Transverse colon (tissue), 4 donors: ENCODE results near the gene FUT6. TPM values are rescaled to one million over a fixed set of nuclear protein-coding genes. Genes with fewer than 3 reads are reported as not detected.
A peak's percentile ranks its signal among the peaks of the same experiment; 100 is the strongest.

Experiments used
- DNase-seq: peaks from one replicate; pipeline ENCODE4 v3.0.0-alpha.2; 2019
- H3K27ac ChIP-seq, 4 donors: fragments of 200-600 bp; sonication (generic); 2 replicates each; pipeline ENCODE4 v1.5.1; 2016 to 2018; ENCODE audit warnings: inconsistent platforms in 4 of 4
- H3K27me3 ChIP-seq: fragments of 200-600 bp; sonication (generic); 2 replicates; pipeline ENCODE4 v1.5.1; 2017; ENCODE audit warnings: inconsistent platforms
- H3K36me3 ChIP-seq, 4 donors: fragments of 200-600 bp; sonication (generic); 2 replicates each; pipeline ENCODE4 v1.5.1; 2017 to 2019; ENCODE audit warnings: inconsistent platforms in 4 of 4
- H3K4me1 ChIP-seq, 4 donors: fragments of 200-600 bp; sonication (generic); 2 replicates each; pipeline ENCODE4 v1.5.1; 2017 to 2020; ENCODE audit warnings: inconsistent platforms in 4 of 4
- H3K4me3 ChIP-seq, 4 donors: fragments of 200-600 bp; sonication (generic); 1 replicate in 1 of 4; 2 replicates in 3 of 4; pipeline versions ENCODE4 v1.5.1 to v1.6.1; 2017 to 2019; ENCODE audit warnings: inconsistent platforms in 4 of 4
- H3K9me3 ChIP-seq, 2 donors: fragments of 200-600 bp; sonication (generic); 2 replicates each; pipeline ENCODE4 v1.5.1; 2017 to 2019; ENCODE audit warnings: inconsistent platforms in 2 of 2
- CTCF ChIP-seq, 5 experiments: fragments of 200-600 bp in 3 of 5; fragments of 450-650 bp in 2 of 5; sonication (generic) in 3 of 5; IDR thresholded peaks; 1 replicate in 2 of 5; 2 replicates in 3 of 5; pipeline ENCODE4 v1.5.1; 2016 to 2017; ENCODE audit warnings: antibody characterized with exemption in 5 of 5, inconsistent platforms in 3 of 5, mild to moderate bottlenecking in 2 of 5, moderate library complexity in 1 of 5
- EP300 ChIP-seq: sonication (generic); formaldehyde crosslinking; IDR thresholded peaks from one replicate; pipeline ENCODE4 v1.6.1; 2017; ENCODE audit warnings: antibody characterized with exemption, low read depth
- POLR2A ChIP-seq: fragments of 450-650 bp; IDR thresholded peaks from one replicate; pipeline ENCODE4 v1.6.1; 2016; ENCODE audit warnings: antibody characterized with exemption, mild to moderate bottlenecking, moderate library complexity
- POLR2AphosphoS5 ChIP-seq, 3 donors: sonication (generic); formaldehyde crosslinking; IDR thresholded peaks; one replicate each; pipeline ENCODE4 v1.6.1; 2016; ENCODE audit warnings: antibody characterized with exemption in 3 of 3
- WGBS, 2 donors: methylation state at CpG; one replicate each; pipeline ENCODE4 v1.1.5; 2018; ENCODE audit warnings: low coverage in 1 of 2; 5-methylcytosine and 5-hydroxymethylcytosine counted together
- in situ Hi-C, 4 donors: fragments of 200-750 bp; cut with MboI; loops; one replicate each; pipeline versions ENCODE4 v1.15.0 to v1.15.1; 2017; ENCODE audit warnings: low sequenced_read_pairs in 3 of 4, low pct_ligation_motif_present in 1 of 4, low pct_unique_long_range_greater_than_20kb in 1 of 4
- intact Hi-C: fragments of 100-400 bp; cut with DNase I; formaldehyde crosslinking; loops from one replicate; pipeline ENCODE4 v1.15.1; 2023; ENCODE audit warnings: low total_unique reads
- total RNA-seq, 4 donors: library from RNA; depleted of rRNA; stranded (reverse); fragments of >200 nt; gene quantifications; one replicate each; pipeline ENCODE4 v1.1.0, GENCODE V29; 2016

The FUT6 gene
- total RNA-seq, 4 donors from 2014 or later = 71.9 to 251 (median 115) TPM

GRCh38 chr19:5795382-5795919, 44.1 kb downstream of the FUT6 start:
- WGBS, 2 donors = 95 to 98% methylated on average over 6 to 7 of the region's 7 CpGs
- H3K36me3 ChIP-seq = no peaks in the 10 kb centered on the region
- DNase-seq = no peak
- H3K9me3 ChIP-seq = no peaks in the 10 kb centered on the region
- no peak overlapping the region for H3K4me3 ChIP-seq
- in situ Hi-C loops = no loop called here
- no peak for TF ChIP-seq CTCF (IDR thresholded peaks at IDR 0.05)
- no peak for TF ChIP-seq EP300
- TF ChIP-seq POLR2A = no peak
- TF ChIP-seq POLR2AphosphoS5 (IDR thresholded peaks at IDR 0.05) = no peak
- intact Hi-C loops = no loop called here
- no peaks in the 10 kb centered on the region for H3K27me3 ChIP-seq
- no peak overlapping the region for H3K27ac ChIP-seq
- H3K4me1 ChIP-seq = no peaks in the 10 kb centered on the region

GRCh38 chr19:5793188-5793587, 46.3 kb downstream of the FUT6 start:
- DNase-seq = no peak
- no peak overlapping the region for H3K27ac ChIP-seq
- H3K9me3 ChIP-seq = no peaks in the 10 kb centered on the region
- TF ChIP-seq POLR2AphosphoS5 (IDR thresholded peaks at IDR 0.05) = no peak
- intact Hi-C loops = no loop called here
- peaks cover 0 to 7% (median 6%) of the 10 kb centered on the region in 4 donors for H3K4me1 ChIP-seq
- no peaks in the 10 kb centered on the region for H3K27me3 ChIP-seq
- in situ Hi-C loops = no loop called here
- WGBS, 2 donors = 89% methylated on average over 3 of the region's 3 CpGs
- H3K4me3 ChIP-seq = no peak overlapping the region
- H3K36me3 ChIP-seq = peaks cover 0 to 15% (median 3%) of the 10 kb centered on the region in 4 donors

- TF ChIP-seq POLR2A = no peak
- TF ChIP-seq POLR2AphosphoS5 (IDR thresholded peaks at IDR 0.05) = no peak
- no peak for TF ChIP-seq EP300
- TF ChIP-seq CTCF (IDR thresholded peaks at IDR 0.05) = no peak
- no peak overlapping the region for H3K4me3 ChIP-seq
- intact Hi-C loops = no loop called here
- peaks cover 0 to 7% (median 6%) of the 10 kb centered on the region in 4 donors for H3K4me1 ChIP-seq
- in situ Hi-C loops = no loop called here
- no peak overlapping the region for H3K27ac ChIP-seq
- no peaks in the 10 kb centered on the region for H3K9me3 ChIP-seq
- no peak for DNase-seq
- WGBS, 2 donors = 94 to 96% methylated on average over 15 to 18 of the region's 18 CpGs
- H3K27me3 ChIP-seq = no peaks in the 10 kb centered on the region
- peaks cover 0 to 24% (median 7%) of the 10 kb centered on the region in 4 donors for H3K36me3 ChIP-seq
Observed at GRCh38 chr19:5792224-5792623, 47.3 kb downstream of the FUT6 start.

- DNase-seq = peak; percentile 97
- TF ChIP-seq POLR2AphosphoS5 (IDR thresholded peaks at IDR 0.05) = peak; percentile 59 to 93 (median 90)
- TF ChIP-seq CTCF (IDR thresholded peaks at IDR 0.05) = peak in 1 of 5 experiments; percentile 22
- TF ChIP-seq EP300 = peak; percentile 4
- peak; percentile 84 for TF ChIP-seq POLR2A
- H3K27ac ChIP-seq = peak within 1 kb of the TSS; percentile 90 to 97 (median 91)
- peak within 1 kb of the TSS; percentile 40 to 62 (median 54) for H3K4me3 ChIP-seq
- H3K27me3 ChIP-seq = no peaks in the 10 kb centered on the region
- peaks cover 0 to 7% (median 6%) of the 10 kb centered on the region in 4 donors for H3K4me1 ChIP-seq
- peaks cover 0 to 37% (median 13%) of the 10 kb centered on the region in 4 donors for H3K36me3 ChIP-seq
- no peaks in the 10 kb centered on the region for H3K9me3 ChIP-seq
- intact Hi-C loops (no loop called here), in situ Hi-C loops (no loop called here)
- WGBS, 2 donors = 11% methylated on average over 72 of the region's 72 CpGs; no CpG with 5 or more reads in 1 of the 2 donors
Observed at GRCh38 chr19:5790559-5791520, 48.7 kb downstream of the FUT6 start, which contains the start of gene DUS3L. Gene DUS3L, minus strand, starts transcription at chr19:5791163. Its CDS starts 22 bp downstream, at chr19:5791141.
